ENCODE measurements around the gene KANSL1. TPM values are rescaled to one million over a fixed set of nuclear protein-coding genes. Genes with fewer than 3 reads are reported as not detected.
"Not testable (repeated sequence)": the region's sequence is repeated elsewhere in the genome, so short reads cannot be mapped to it uniquely, and the experiment has no call there.

The KANSL1 gene
- total RNA-seq, 1 experiment from 2014 or later: 15.2 TPM

GRCh38 chr17:46118964-46119363 is 74.3 kb downstream of the KANSL1 start:
- H3K36me3 ChIP-seq: peaks cover 3% of the 10 kb centered on the region; the same call in 1 of the 2 replicates
- DNase-seq: no peak
- no peaks in the 10 kb centered on the region for H3K9me3 ChIP-seq
- H3K27me3 ChIP-seq: no peaks in the 10 kb centered on the region
- H3K4me3 ChIP-seq: no peak overlapping the region

- peaks cover 3% of the 10 kb centered on the region; the same call in 1 of the 2 replicates for H3K36me3 ChIP-seq
- H3K27me3 ChIP-seq: no peaks in the 10 kb centered on the region
- DNase-seq: no peak
- H3K9me3 ChIP-seq: no peaks in the 10 kb centered on the region
- no peak overlapping the region for H3K4me3 ChIP-seq
These were observed 75.2 kb downstream of the KANSL1 start for GRCh38 chr17:46117850-46118696.

- H3K27me3 ChIP-seq: no peaks in the 10 kb centered on the region
- DNase-seq: no peak
- no peak overlapping the region for H3K4me3 ChIP-seq
- no peaks in the 10 kb centered on the region; the same call in 1 of the 2 replicates for H3K36me3 ChIP-seq
- no peaks in the 10 kb centered on the region for H3K9me3 ChIP-seq
These were observed 76.1 kb downstream of the KANSL1 start for GRCh38 chr17:46117117-46117516.

- Histone ChIP-seq H3K9me3 (no peaks in the 10 kb centered on the region), H3K4me3 (no peak overlapping the region), H3K36me3 (no peaks in the 10 kb centered on the region; the same call in 1 of the 2 replicates), H3K27me3 (no peaks in the 10 kb centered on the region)
- no peak for DNase-seq
These were observed 77.5 kb downstream of the KANSL1 start for GRCh38 chr17:46115699-46116098.

- not testable (repeated sequence) for H3K9me3 ChIP-seq, DNase-seq, H3K4me3 ChIP-seq, H3K36me3 ChIP-seq, H3K27me3 ChIP-seq
These were observed 82.0 kb downstream of the KANSL1 start for GRCh38 chr17:46111236-46111635.

GRCh38 chr17:46110219-46110618 is 83.0 kb downstream of the KANSL1 start:
- no peaks in the 10 kb centered on the region for H3K36me3 ChIP-seq
- DNase-seq: no peak
- no peak overlapping the region for H3K4me3 ChIP-seq

GRCh38 chr17:46109603-46110189 is 83.5 kb downstream of the KANSL1 start:
- no peaks in the 10 kb centered on the region for H3K27me3 ChIP-seq
- H3K36me3 ChIP-seq: no peaks in the 10 kb centered on the region
- H3K9me3 ChIP-seq: no peaks in the 10 kb centered on the region
- DNase-seq: no peak
- H3K4me3 ChIP-seq: no peak overlapping the region

More at GRCh38 chr17:46110219-46110618, 83.0 kb downstream of the KANSL1 start:
- Histone ChIP-seq H3K9me3 (no peaks in the 10 kb centered on the region), H3K27me3 (no peaks in the 10 kb centered on the region)

GRCh38 chr17:46108550-46109110 is 84.6 kb downstream of the KANSL1 start:
- H3K9me3 ChIP-seq: no peaks in the 10 kb centered on the region
- no peak overlapping the region for H3K4me3 ChIP-seq
- H3K27me3 ChIP-seq: no peaks in the 10 kb centered on the region
- no peaks in the 10 kb centered on the region for H3K36me3 ChIP-seq
- DNase-seq: no peak

GRCh38 chr17:46108120-46108519 is 85.1 kb downstream of the KANSL1 start:
- no peak for DNase-seq
- no peaks in the 10 kb centered on the region for H3K27me3 ChIP-seq
- H3K36me3 ChIP-seq: no peaks in the 10 kb centered on the region
- no peaks in the 10 kb centered on the region for H3K9me3 ChIP-seq
- no peak overlapping the region for H3K4me3 ChIP-seq

- H3K4me3 ChIP-seq: no peak overlapping the region
- H3K9me3 ChIP-seq: no peaks in the 10 kb centered on the region
- H3K36me3 ChIP-seq: peaks cover 3% of the 10 kb centered on the region; the same call in 1 of the 2 replicates
- H3K27me3 ChIP-seq: no peaks in the 10 kb centered on the region
- no peak for DNase-seq
These were observed 86.1 kb downstream of the KANSL1 start for GRCh38 chr17:46106966-46107644.

GRCh38 chr17:46102806-46103205 is 90.4 kb downstream of the KANSL1 start:
- H3K9me3 ChIP-seq, H3K27me3 ChIP-seq, DNase-seq, H3K36me3 ChIP-seq, H3K4me3 ChIP-seq: not testable (repeated sequence)

GRCh38 chr17:46101785-46102617 is 91.2 kb downstream of the KANSL1 start:
- H3K36me3 ChIP-seq, DNase-seq, H3K4me3 ChIP-seq, H3K27me3 ChIP-seq, H3K9me3 ChIP-seq: not testable (repeated sequence)

GRCh38 chr17:46100590-46100989 is 92.6 kb downstream of the KANSL1 start:
- no peaks in the 10 kb centered on the region for H3K27me3 ChIP-seq
- H3K36me3 ChIP-seq: peaks cover 3% of the 10 kb centered on the region; the same call in 1 of the 2 replicates
- H3K9me3 ChIP-seq: no peaks in the 10 kb centered on the region
- no peak overlapping the region for H3K4me3 ChIP-seq
- no peak for DNase-seq

GRCh38 chr17:46099865-46100264 is 93.4 kb downstream of the KANSL1 start:
- no peak for DNase-seq
- Histone ChIP-seq H3K36me3 (peaks cover 3% of the 10 kb centered on the region; the same call in 1 of the 2 replicates), H3K9me3 (no peaks in the 10 kb centered on the region), H3K4me3 (no peak overlapping the region), H3K27me3 (no peaks in the 10 kb centered on the region)

GRCh38 chr17:46097497-46097896 is 95.7 kb downstream of the KANSL1 start:
- Histone ChIP-seq H3K9me3 (no peaks in the 10 kb centered on the region), H3K36me3 (peaks cover 12% of the 10 kb centered on the region), H3K4me3 (no peak overlapping the region), H3K27me3 (no peaks in the 10 kb centered on the region)
- no peak for DNase-seq

GRCh38 chr17:46092991-46093390 is 100.2 kb downstream of the KANSL1 start:
- DNase-seq: no peak
- Histone ChIP-seq H3K27me3 (no peaks in the 10 kb centered on the region), H3K9me3 (no peaks in the 10 kb centered on the region), H3K4me3 (no peak overlapping the region), H3K36me3 (peaks cover 17% of the 10 kb centered on the region)
